Adrenal gland (tissue), 12 donors: ENCODE data around the gene RCE1. TPM values are rescaled to one million over a fixed set of nuclear protein-coding genes. Genes with fewer than 3 reads are reported as not detected.

Experiments
- DNase-seq, 7 donors: peaks; one replicate each; pipeline ENCODE4 v3.0.0-alpha.2; 2019 to 2020
- H3K27ac ChIP-seq, 5 donors: fragments of 200-600 bp; sonication (generic) in 4 of 5; 1 replicate in 3 of 5; 2 replicates in 2 of 5; pipeline versions ENCODE4 v1.5.1 to v1.8.0; 2016 to 2020; ENCODE audit warnings: mild to moderate bottlenecking in 1 of 5
- H3K27me3 ChIP-seq: fragments of 200-600 bp; 2 replicates; pipeline ENCODE4 v1.8.0; 2021
- H3K36me3 ChIP-seq, 2 donors: fragments of 200-600 bp; replicated peaks in 1 of 2; 1 replicate in 1 of 2; 2 replicates in 1 of 2; pipeline versions ENCODE4 v1.5.1 to v1.8.0; 2018 to 2022
- H3K4me1 ChIP-seq, 2 donors: fragments of 200-600 bp; replicated peaks in 1 of 2; 1 replicate in 1 of 2; 2 replicates in 1 of 2; pipeline versions ENCODE4 v1.5.1 to v1.8.0; 2018 to 2021
- H3K4me3 ChIP-seq, 4 donors: fragments of 200-600 bp; sonication (generic) in 3 of 4; one replicate each; pipeline ENCODE4 v1.5.1; 2016 to 2018
- H3K9me3 ChIP-seq, 3 donors: fragments of 200-600 bp; sonication (generic) in 1 of 3; replicated peaks in 1 of 3; 1 replicate in 2 of 3; 2 replicates in 1 of 3; pipeline versions ENCODE4 v1.5.1 to v1.8.0; 2016 to 2021
- CTCF ChIP-seq, 6 experiments: fragments of 450-650 bp in 4 of 6; fragments of 200-600 bp in 2 of 6; sonication (generic) in 1 of 6; IDR thresholded peaks; 1 replicate in 5 of 6; 2 replicates in 1 of 6; pipeline versions ENCODE4 v1.5.1 to v1.8.0; 2016 to 2021; ENCODE audit warnings: antibody characterized with exemption in 6 of 6, mild to moderate bottlenecking in 2 of 6, moderate library complexity in 1 of 6
- POLR2A ChIP-seq, 2 donors: fragments of 450-650 bp; IDR thresholded peaks; one replicate each; pipeline ENCODE4 v1.6.1; 2017; ENCODE audit warnings: antibody characterized with exemption in 2 of 2, mild to moderate bottlenecking in 2 of 2, moderate library complexity in 1 of 2
- WGBS, 4 donors: extraction: QIAGEN DNeasy Blood & Tissue Kit in 2 of 4; methylation state at CpG; one replicate each; pipeline versions ENCODE4 v1.1.5 to v1.1.7; 2013 to 2017; 5-methylcytosine and 5-hydroxymethylcytosine counted together
- intact Hi-C, 2 donors: fragments of 100-400 bp; cut with DNase I; formaldehyde crosslinking; loops; one replicate each; pipeline versions ENCODE4 v1.14.1 to v1.15.0; 2022 to 2023
- polyA plus RNA-seq, 3 donors: library from polyadenylated mRNA; stranded (reverse); fragments of 200-250 nt in 2 of 3; fragments of 350-450 nt in 1 of 3; fragmentation: Illumina TruSeq in 1 of 3; extraction: RNeasy Lipid Tissue Mini Kit (QIAGEN cat#74804) in 1 of 3; gene quantifications; one replicate each; pipeline ENCODE4 v1.2.3, GENCODE V29; 2013 to 2014
- total RNA-seq, 9 donors: library from RNA; depleted of rRNA in 4 of 9; stranded (reverse); fragments of >200 nt in 4 of 9; fragments of 120-200 nt in 1 of 9; fragmentation: NEBNext Ultra II Directional in 1 of 9; extraction: Animal tissue kit (Norgen Biotek cat#: 25700) in 1 of 9; gene quantifications; one replicate each; pipeline versions ENCODE4 v1.1.0 to v1.2.4, GENCODE V29; 2013 to 2023
- donor health status: healthy with polysubstance abuse.
- donor health status: Bipolar disorder and iron deficiency.
- donor health status: DM: yes; HTN: yes; CAD: no.
- donor health status: DM: no; HTN: no; CAD: no.
- donor health status: DM: no; HTN: no; CAD: no.
- donor health status: DM: yes; HTN: yes; CAD: no.

Gene RCE1
- total and polyA plus RNA-seq, 12 donors, result 5.2 to 24.8 (median 18.0) TPM

DNA sequence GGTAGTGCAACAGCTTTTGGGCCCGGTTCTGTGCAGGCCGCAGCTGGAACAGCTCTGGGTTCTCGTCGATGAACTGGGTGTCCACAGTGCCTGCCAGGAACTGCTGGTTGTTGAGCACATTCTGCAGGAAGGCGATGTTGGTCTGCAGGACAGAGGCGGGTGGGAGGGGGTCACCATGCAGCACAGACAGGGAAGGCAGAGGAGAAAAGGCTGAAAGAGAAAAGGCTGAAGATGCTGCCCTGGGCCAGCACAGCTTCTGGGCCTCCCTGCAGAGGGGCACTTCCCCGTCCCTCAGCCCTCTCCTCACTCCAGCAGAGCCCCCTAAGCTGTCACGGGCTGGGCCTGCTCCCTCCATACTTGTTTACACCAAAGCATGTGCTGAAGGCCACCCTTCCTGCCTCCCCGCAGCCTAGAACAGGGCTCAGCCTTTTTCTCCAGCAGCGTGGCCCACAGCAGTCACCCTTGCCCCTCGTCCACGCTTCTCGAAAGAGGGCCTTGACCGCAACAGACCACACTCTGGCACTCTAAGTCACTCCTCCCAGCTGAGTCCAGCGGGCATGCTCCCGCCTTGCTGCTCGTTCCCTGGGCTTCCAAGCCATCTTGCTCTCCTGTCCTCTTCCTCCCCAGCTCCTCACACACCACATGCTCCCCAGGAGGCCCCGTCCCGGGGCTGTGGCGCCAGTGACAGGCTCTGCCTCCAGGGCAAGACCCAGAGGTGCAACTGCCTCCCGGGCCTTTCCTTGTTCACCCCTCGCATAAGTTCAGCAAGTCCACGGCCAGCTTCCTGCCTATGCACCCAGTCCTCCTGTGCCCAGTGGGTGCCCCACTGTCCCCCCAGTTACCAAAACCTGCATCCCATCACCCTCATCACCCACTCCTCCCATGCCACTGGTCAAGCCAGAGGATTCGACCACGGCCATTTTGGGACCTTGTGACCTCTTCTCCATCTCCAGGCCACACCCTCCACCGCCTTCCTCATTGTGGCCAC lies 10.3 kb downstream of the RCE1 start:
- H3K27ac ChIP-seq, result no peak overlapping the region
- peaks cover 6% of the 10 kb centered on the region in 2 donors for H3K4me1 ChIP-seq
- no peaks in the 10 kb centered on the region for H3K27me3 ChIP-seq
- no peak overlapping the region for H3K4me3 ChIP-seq
- no peaks in the 10 kb centered on the region for H3K9me3 ChIP-seq
- no peak for TF ChIP-seq POLR2A (IDR thresholded peaks at IDR 0.05)
- TF ChIP-seq CTCF (IDR thresholded peaks at IDR 0.05), result no peak
- DNase-seq, result peak in 1 of 7 donors; percentile 22
- peaks cover 0 to 4% of the 10 kb centered on the region in 2 donors for H3K36me3 ChIP-seq
- WGBS, 4 donors, result 90 to 94% (median 91%) methylated on average over 25 to 26 of the region's 26 CpGs
- intact Hi-C loops, result no loop called here

GRCh38 chr11:66854231-66854661 lies 11.0 kb downstream of the RCE1 start:
- H3K27ac ChIP-seq, result no peak overlapping the region
- WGBS, 4 donors, result 82 to 91% (median 89%) methylated on average over 10 to 12 of the region's 12 CpGs
- intact Hi-C loops, result no loop called here
- peaks cover 6% of the 10 kb centered on the region in 2 donors for H3K4me1 ChIP-seq
- no peak for DNase-seq
- TF ChIP-seq CTCF (IDR thresholded peaks at IDR 0.05), result no peak
- TF ChIP-seq POLR2A (IDR thresholded peaks at IDR 0.05), result no peak
- no peaks in the 10 kb centered on the region for H3K27me3 ChIP-seq
- no peaks in the 10 kb centered on the region for H3K36me3 ChIP-seq
- H3K4me3 ChIP-seq, result no peak overlapping the region
- H3K9me3 ChIP-seq, result no peaks in the 10 kb centered on the region

- Histone ChIP-seq H3K4me3 (no peak overlapping the region), H3K4me1 (peaks cover 6% of the 10 kb centered on the region in 2 donors), H3K36me3 (no peaks in the 10 kb centered on the region), H3K27me3 (no peaks in the 10 kb centered on the region), H3K27ac (no peak overlapping the region), H3K9me3 (no peaks in the 10 kb centered on the region)
- WGBS, 4 donors, result 92 to 95% (median 94%) methylated on average over 12 to 15 of the region's 15 CpGs
- intact Hi-C loops, result no loop called here
- TF ChIP-seq CTCF (IDR thresholded peaks at IDR 0.05) (no peak), POLR2A (IDR thresholded peaks at IDR 0.05) (no peak)
- DNase-seq, result no peak
These were observed 11.5 kb downstream of the RCE1 start for GRCh38 chr11:66854729-66855211.
